ENCODE results near the gene ID3.

DNA sequence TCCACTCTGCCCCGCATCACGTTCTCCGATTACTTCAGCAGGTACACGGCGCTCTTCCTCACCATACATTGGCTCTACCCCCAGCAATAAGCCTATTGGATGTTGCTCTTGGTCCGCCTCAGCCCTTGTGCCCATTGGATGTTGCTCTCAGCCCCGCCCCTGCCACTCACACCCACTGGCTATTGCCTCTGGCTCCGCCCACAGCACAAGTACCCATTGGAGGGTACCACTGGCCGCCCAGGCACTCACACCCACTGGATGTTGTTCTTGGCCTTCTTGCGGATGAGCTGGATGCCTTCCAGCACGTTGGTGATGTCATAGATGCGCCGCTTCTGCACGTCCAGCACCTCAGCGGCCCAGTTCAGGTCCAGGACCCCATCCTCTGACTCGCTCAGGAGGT is 37.7 kb downstream of the ID3 start:
- TF ChIP-seq, protein P1, sequence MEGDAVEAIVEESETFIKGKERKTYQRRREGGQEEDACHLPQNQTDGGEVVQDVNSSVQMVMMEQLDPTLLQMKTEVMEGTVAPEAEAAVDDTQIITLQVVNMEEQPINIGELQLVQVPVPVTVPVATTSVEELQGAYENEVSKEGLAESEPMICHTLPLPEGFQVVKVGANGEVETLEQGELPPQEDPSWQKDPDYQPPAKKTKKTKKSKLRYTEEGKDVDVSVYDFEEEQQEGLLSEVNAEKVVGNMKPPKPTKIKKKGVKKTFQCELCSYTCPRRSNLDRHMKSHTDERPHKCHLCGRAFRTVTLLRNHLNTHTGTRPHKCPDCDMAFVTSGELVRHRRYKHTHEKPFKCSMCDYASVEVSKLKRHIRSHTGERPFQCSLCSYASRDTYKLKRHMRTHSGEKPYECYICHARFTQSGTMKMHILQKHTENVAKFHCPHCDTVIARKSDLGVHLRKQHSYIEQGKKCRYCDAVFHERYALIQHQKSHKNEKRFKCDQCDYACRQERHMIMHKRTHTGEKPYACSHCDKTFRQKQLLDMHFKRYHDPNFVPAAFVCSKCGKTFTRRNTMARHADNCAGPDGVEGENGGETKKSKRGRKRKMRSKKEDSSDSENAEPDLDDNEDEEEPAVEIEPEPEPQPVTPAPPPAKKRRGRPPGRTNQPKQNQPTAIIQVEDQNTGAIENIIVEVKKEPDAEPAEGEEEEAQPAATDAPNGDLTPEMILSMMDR (IDR thresholded peaks at IDR 0.05) = no peak
- TF ChIP-seq EP300 (IDR thresholded peaks at IDR 0.05) (no peak), POLR2A (IDR thresholded peaks at IDR 0.05) (no peak)

Data from suprapubic skin (tissue), 3 donors.